A375 (cell line): ENCODE data around the gene CDK1. TPM values are rescaled to one million over a fixed set of nuclear protein-coding genes. Genes with fewer than 3 reads are reported as not detected.

Experiments used
- total RNA-seq: library from RNA; depleted of rRNA; stranded (reverse); fragments of >200 nt; shearing (Covaris generic); gene quantifications from 2 replicates; pipeline ENCODE4 v1.2.3, GENCODE V29; 2014; rRNA removed

CDK1 gene
- 64.7 and 69.5 TPM in 2 replicates for total RNA-seq

GRCh38 chr10:60778214-60778970 is at the start of gene CDK1:
Gene CDK1, plus strand, starts transcription at chr10:60778478. Its CDS starts 1,688 bp downstream, at chr10:60780166.

Other genes starting within 250 kb of the CDK1 start
- gene RHOBTB1, start 165.7 kb downstream of the CDK1 start, total RNA-seq = 1.9 and 2.3 TPM in 2 replicates